Esophagus squamous epithelium (tissue), 5 donors: ENCODE measurements around the gene RAET1L. TPM values are rescaled to one million over a fixed set of nuclear protein-coding genes. Genes with fewer than 3 reads are reported as not detected.
"Not testable (repeated sequence)": the region's sequence is repeated elsewhere in the genome, so short reads cannot be mapped to it uniquely, and the experiment has no call there.

Experiments used
- DNase-seq: peaks from one replicate; lab custom pipeline; 2025; lab: John Stamatoyannopoulos, UW
- H3K27ac ChIP-seq, 4 donors: fragments of 200-600 bp; sonication (generic); one replicate each; pipeline ENCODE4 v1.5.1; 2016 to 2019; ENCODE audit warnings: mild to moderate bottlenecking in 1 of 4
- H3K27me3 ChIP-seq, 4 donors: fragments of 200-600 bp; sonication (generic); 1 replicate in 3 of 4; 2 replicates in 1 of 4; pipeline versions ENCODE4 v1.5.1 to v1.6.0; 2017 to 2021; ENCODE audit warnings: antibody characterized with exemption in 1 of 4
- H3K36me3 ChIP-seq, 3 donors: fragments of 200-600 bp; sonication (generic); one replicate each; pipeline ENCODE4 v1.5.1; 2016 to 2019
- H3K4me1 ChIP-seq, 3 donors: fragments of 200-600 bp; sonication (generic); one replicate each; pipeline ENCODE4 v1.5.1; 2017 to 2019
- H3K4me3 ChIP-seq, 4 donors: fragments of 200-600 bp; sonication (generic); 1 replicate in 3 of 4; 2 replicates in 1 of 4; pipeline ENCODE4 v1.5.1; 2016 to 2019; ENCODE audit warnings: mild to moderate bottlenecking in 2 of 4, moderate library complexity in 1 of 4
- H3K9me3 ChIP-seq, 3 donors: fragments of 200-600 bp; sonication (generic); one replicate each; pipeline ENCODE4 v1.5.1; 2016 to 2019
- POLR2A ChIP-seq, 4 donors: fragments of 450-650 bp; IDR thresholded peaks; one replicate each; pipeline ENCODE4 v1.6.1; 2017; ENCODE audit warnings: antibody characterized with exemption in 4 of 4, mild to moderate bottlenecking in 4 of 4, moderate library complexity in 3 of 4
- WGBS, 2 donors: methylation state at CpG; one replicate each; pipeline ENCODE4 v1.1.5; 2018; 5-methylcytosine and 5-hydroxymethylcytosine counted together
- intact Hi-C: fragments of 100-400 bp; cut with DNase I; formaldehyde crosslinking; loops from one replicate; pipeline ENCODE4 v1.15.0; 2022
- total RNA-seq, 4 donors: library from RNA; depleted of rRNA; stranded (reverse); fragments of >200 nt; gene quantifications; one replicate each; pipeline ENCODE4 v1.1.0, GENCODE V29; 2016
- TF ChIP-seq, protein P1 (sequence below), 6 experiments: fragments of 450-650 bp in 4 of 6; fragments of 200-600 bp in 2 of 6; sonication (generic) in 2 of 6; IDR thresholded peaks; one replicate each; pipeline ENCODE4 v1.5.1; 2016 to 2019; ENCODE audit warnings: antibody characterized with exemption in 6 of 6, mild to moderate bottlenecking in 4 of 6, moderate library complexity in 4 of 6
- donor health status: DM: yes; HTN: yes; CAD: no.

The RAET1L gene
- total RNA-seq, 4 donors from 2014 or later, result 14.5 to 99.5 (median 62.5) TPM

DNA sequence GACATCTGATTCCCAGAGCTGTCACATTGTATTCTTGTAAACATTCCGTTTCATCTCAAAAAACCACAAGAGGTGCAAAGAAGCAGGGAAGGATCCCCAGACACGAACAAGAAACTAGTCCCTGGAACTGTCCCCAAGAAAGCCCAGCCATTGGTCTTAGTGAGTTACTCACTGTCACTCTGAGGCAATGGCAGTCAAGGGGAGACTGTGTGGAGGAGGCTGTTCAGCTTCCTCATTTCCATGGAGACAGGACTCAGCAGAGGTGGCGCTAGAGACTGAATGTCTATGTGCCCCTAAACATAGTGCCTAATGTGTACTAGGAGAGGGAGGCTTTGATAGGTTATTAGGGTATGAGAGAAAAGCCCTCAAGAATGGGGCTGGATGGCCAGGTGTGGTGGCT is 50.5 kb downstream of the RAET1L start:
- H3K9me3 ChIP-seq, result no peaks in the 10 kb centered on the region
- WGBS, 2 donors, result 29 to 30% methylated on average over 2 to 3 of the region's 3 CpGs
- H3K27me3 ChIP-seq, result peaks cover 0 to 98% (median 2%) of the 10 kb centered on the region in 4 donors
- no peak overlapping the region for H3K27ac ChIP-seq
- TF ChIP-seq POLR2A (IDR thresholded peaks at IDR 0.05), result no peak
- TF ChIP-seq, protein P1, sequence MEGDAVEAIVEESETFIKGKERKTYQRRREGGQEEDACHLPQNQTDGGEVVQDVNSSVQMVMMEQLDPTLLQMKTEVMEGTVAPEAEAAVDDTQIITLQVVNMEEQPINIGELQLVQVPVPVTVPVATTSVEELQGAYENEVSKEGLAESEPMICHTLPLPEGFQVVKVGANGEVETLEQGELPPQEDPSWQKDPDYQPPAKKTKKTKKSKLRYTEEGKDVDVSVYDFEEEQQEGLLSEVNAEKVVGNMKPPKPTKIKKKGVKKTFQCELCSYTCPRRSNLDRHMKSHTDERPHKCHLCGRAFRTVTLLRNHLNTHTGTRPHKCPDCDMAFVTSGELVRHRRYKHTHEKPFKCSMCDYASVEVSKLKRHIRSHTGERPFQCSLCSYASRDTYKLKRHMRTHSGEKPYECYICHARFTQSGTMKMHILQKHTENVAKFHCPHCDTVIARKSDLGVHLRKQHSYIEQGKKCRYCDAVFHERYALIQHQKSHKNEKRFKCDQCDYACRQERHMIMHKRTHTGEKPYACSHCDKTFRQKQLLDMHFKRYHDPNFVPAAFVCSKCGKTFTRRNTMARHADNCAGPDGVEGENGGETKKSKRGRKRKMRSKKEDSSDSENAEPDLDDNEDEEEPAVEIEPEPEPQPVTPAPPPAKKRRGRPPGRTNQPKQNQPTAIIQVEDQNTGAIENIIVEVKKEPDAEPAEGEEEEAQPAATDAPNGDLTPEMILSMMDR (IDR thresholded peaks at IDR 0.05), result no peak
- DNase-seq, result no peak
- intact Hi-C loops, result no loop called here
- H3K4me1 ChIP-seq, result no peaks in the 10 kb centered on the region
- H3K36me3 ChIP-seq, result no peaks in the 10 kb centered on the region
- H3K4me3 ChIP-seq, result no peak overlapping the region

DNA sequence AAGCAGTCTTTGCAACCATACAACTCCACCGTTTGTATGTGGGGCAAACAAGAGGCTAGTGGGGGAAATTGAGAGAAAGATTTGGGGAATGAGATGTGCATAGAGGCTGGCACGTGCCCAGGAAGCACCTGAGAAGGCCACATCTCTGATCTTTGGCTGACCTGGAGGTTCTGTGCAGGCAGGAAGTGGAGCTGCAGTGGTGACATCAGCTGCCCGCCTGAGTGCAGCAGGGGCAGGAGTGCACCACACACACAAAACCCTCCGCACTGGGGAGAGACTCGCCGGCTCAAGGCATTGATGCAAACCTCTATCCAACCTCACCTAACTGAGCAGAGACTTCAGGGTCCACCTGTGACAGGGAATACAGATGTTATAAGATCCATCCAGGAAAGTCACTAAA is 50.9 kb downstream of the RAET1L start:
- H3K4me3 ChIP-seq, H3K4me1 ChIP-seq, H3K9me3 ChIP-seq, DNase-seq, intact Hi-C loops, H3K36me3 ChIP-seq, H3K27ac ChIP-seq: not testable (repeated sequence)
- peaks cover 0 to 98% (median 2%) of the 10 kb centered on the region in 4 donors for H3K27me3 ChIP-seq
- WGBS, 2 donors, result 0 to 50% methylated on average over 1 to 6 of the region's 6 CpGs

DNA sequence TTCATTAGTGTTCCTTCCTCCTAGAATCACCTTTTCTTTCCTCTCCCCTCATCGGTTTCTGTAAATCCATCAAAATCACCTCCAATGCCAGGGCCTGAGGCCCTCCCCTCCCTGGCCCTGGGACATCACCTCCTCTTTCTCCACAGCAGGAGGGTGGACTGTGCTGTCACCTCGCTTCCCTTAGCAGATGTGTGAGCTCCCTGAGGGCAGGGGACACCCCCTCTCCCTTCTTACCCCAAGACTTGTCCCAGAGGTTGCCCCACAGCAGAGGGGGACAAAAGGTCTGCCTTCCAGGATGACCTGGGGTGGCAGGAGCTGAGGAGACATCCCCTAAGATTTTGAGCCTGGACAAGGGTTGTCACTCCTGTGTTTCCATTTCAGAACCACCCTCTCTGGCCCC is 55.7 kb downstream of the RAET1L start:
- TF ChIP-seq POLR2A (IDR thresholded peaks at IDR 0.05), result no peak
- TF ChIP-seq, protein P1 (IDR thresholded peaks at IDR 0.05), result no peak
- no peak overlapping the region for H3K27ac ChIP-seq
- intact Hi-C loops, result no loop called here
- peaks cover 6 to 9% (median 8%) of the 10 kb centered on the region in 3 donors for H3K4me1 ChIP-seq
- no peaks in the 10 kb centered on the region for H3K9me3 ChIP-seq
- no peaks in the 10 kb centered on the region for H3K36me3 ChIP-seq
- H3K4me3 ChIP-seq, result no peak overlapping the region
- WGBS, 2 donors, result 59 to 100% methylated on average over 1 to 2 of the region's 2 CpGs
- DNase-seq, result no peak
- H3K27me3 ChIP-seq, result peaks cover 3 to 100% (median 12%) of the 10 kb centered on the region in 4 donors

DNA sequence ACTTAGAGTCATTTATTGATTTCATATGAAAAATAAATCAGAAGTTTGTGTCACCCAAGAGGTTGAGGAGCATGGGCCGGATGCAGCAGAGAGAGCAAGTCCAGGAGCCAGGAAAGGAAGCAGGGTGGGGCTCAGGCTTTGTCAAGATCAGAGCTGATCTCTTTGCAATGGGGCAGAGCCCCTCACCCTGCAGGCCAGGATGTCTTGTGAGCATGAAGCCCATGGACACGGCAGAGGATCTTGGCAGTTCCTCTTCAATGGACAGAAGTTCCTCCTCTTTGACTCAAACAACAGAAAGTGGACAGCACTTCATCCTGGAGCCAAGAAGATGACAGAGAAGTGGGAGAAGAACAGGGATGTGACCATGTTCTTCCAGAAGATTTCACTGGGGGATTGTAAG is 56.4 kb downstream of the RAET1L start:
- WGBS, 2 donors, result 82 to 83% methylated on average over 2 of the region's 2 CpGs
- H3K9me3 ChIP-seq, H3K36me3 ChIP-seq, DNase-seq, H3K4me3 ChIP-seq, H3K27ac ChIP-seq, intact Hi-C loops: not testable (repeated sequence)
- Histone ChIP-seq H3K27me3 (peaks cover 10 to 100% (median 18%) of the 10 kb centered on the region in 4 donors), H3K4me1 (peaks cover 13 to 16% (median 15%) of the 10 kb centered on the region in 3 donors)

Other genes with a start within 250 kb of the RAET1L start
- gene LRP11, start 161.2 kb downstream of the RAET1L start, total RNA-seq, result 10 to 100 TPM; 40.2 to 74.9 (median 58.4) TPM
- 10 to 100 TPM; 50.1 to 90.1 (median 67.9) TPM for gene RAET1E, start 127.4 kb downstream of the RAET1L start, total RNA-seq
- gene RAET1G, start 102.4 kb downstream of the RAET1L start, total RNA-seq, result 10 to 100 TPM in 3 of 4 donors, 1 to 10 TPM in 1; 9.0 to 26.8 (median 13.5) TPM
- 10 to 100 TPM in 1 of 4 donors, 1 to 10 TPM in 3; 2.9 to 11.1 (median 4.6) TPM for gene ULBP2, start 83.5 kb downstream of the RAET1L start, total RNA-seq
- under 1 TPM in 2 of 4 donors, not detected in 2; 0.26 to 0.27 TPM for gene ULBP1, start 61.6 kb downstream of the RAET1L start, total RNA-seq
- 1 to 10 TPM; 2.1 to 5.0 (median 3.3) TPM for gene ULBP3, start 43.6 kb upstream of the RAET1L start, total RNA-seq
- gene PPP1R14C, start 117.5 kb upstream of the RAET1L start, total RNA-seq, result 10 to 100 TPM in 3 of 4 donors, 1 to 10 TPM in 1; 9.3 to 27.8 (median 21.3) TPM